Eye (tissue), 1 donor: ENCODE measurements around the gene NAIF1.
A peak's percentile ranks its signal among the peaks of the same experiment; 100 is the strongest.
"Not testable (repeated sequence)": the region's sequence is repeated elsewhere in the genome, so short reads cannot be mapped to it uniquely, and the experiment has no call there.

Source experiments
- DNase-seq: peaks from one replicate; pipeline ENCODE4 v3.0.0-alpha.2; 2015

Gene NAIF1

GRCh38 chr9:128056887-128057723, 10.0 kb downstream of the NAIF1 start:
- no peak for DNase-seq

GRCh38 chr9:128056086-128056485, 11.0 kb downstream of the NAIF1 start:
- DNase-seq: no peak

- no peak for DNase-seq
Measured at GRCh38 chr9:128055344-128056040, 11.6 kb downstream of the NAIF1 start.

- DNase-seq: no peak
Measured at GRCh38 chr9:128054087-128054486, 13.0 kb downstream of the NAIF1 start.

- DNase-seq: no peak
Measured at GRCh38 chr9:128053560-128053959, 13.6 kb downstream of the NAIF1 start.

GRCh38 chr9:128051932-128052709, 15.0 kb downstream of the NAIF1 start:
- no peak for DNase-seq

- DNase-seq: no peak
Measured at GRCh38 chr9:128049843-128050242, 17.3 kb downstream of the NAIF1 start.

GRCh38 chr9:128048663-128049062, 18.5 kb downstream of the NAIF1 start:
- no peak for DNase-seq

- DNase-seq: no peak
Measured at GRCh38 chr9:128047231-128047630, 19.9 kb downstream of the NAIF1 start.

GRCh38 chr9:128045831-128046230, 21.3 kb downstream of the NAIF1 start:
- DNase-seq: no peak

GRCh38 chr9:128045409-128045808, 21.7 kb downstream of the NAIF1 start:
- not testable (repeated sequence) for DNase-seq

- no peak for DNase-seq
Measured at GRCh38 chr9:128043467-128043868, 23.7 kb downstream of the NAIF1 start.

- DNase-seq: no peak
Measured at GRCh38 chr9:128042043-128042442, 25.1 kb downstream of the NAIF1 start.

GRCh38 chr9:128040783-128041182, 26.3 kb downstream of the NAIF1 start:
- not testable (repeated sequence) for DNase-seq

- not testable (repeated sequence) for DNase-seq
Measured at GRCh38 chr9:128036522-128036921, 30.6 kb downstream of the NAIF1 start.

- peak; percentile 87 for DNase-seq
Measured at GRCh38 chr9:128034821-128035652, 32.1 kb downstream of the NAIF1 start.

GRCh38 chr9:128033609-128034008, 33.5 kb downstream of the NAIF1 start:
- DNase-seq: no peak

GRCh38 chr9:128027705-128028104, 39.4 kb downstream of the NAIF1 start:
- DNase-seq: no peak

GRCh38 chr9:128026773-128027541, 40.2 kb downstream of the NAIF1 start:
- no peak for DNase-seq

GRCh38 chr9:128026255-128026772, 40.8 kb downstream of the NAIF1 start:
- DNase-seq: no peak

GRCh38 chr9:128025736-128026135, 41.4 kb downstream of the NAIF1 start:
- DNase-seq: no peak
